Bronchial epithelial cell (primary cell): ENCODE data around the gene LAMA3. TPM values are rescaled to one million over a fixed set of nuclear protein-coding genes. Genes with fewer than 3 reads are reported as not detected.

Source experiments
- DNase-seq: peaks from one replicate; pipeline ENCODE4 v3.0.0-alpha.2; 2010; ENCODE audit warnings: low read depth
- FAIRE-seq: peaks from 2 replicates; lab custom pipeline; 2011; peaks lifted over from hg19 to GRCh38; lab: Jason Lieb, UNC
- H3K27me3 ChIP-seq: 2 replicates; pipeline ENCODE4 v1.5.1; 2011; ENCODE audit warnings: low read length; ENCODE audit not compliant: control insufficient read depth, insufficient read depth
- H3K36me3 ChIP-seq: 2 replicates; pipeline ENCODE4 v1.5.1; 2011; ENCODE audit warnings: low read length; ENCODE audit not compliant: control insufficient read depth, insufficient read depth
- H3K4me3 ChIP-seq: 2 replicates; pipeline ENCODE4 v1.5.1; 2011; ENCODE audit warnings: mild to moderate bottlenecking, low read depth, low read length, control low read depth
- CTCF ChIP-seq: IDR thresholded peaks from 2 replicates; pipeline ENCODE4 v1.5.1; 2011; ENCODE audit warnings: mild to moderate bottlenecking, moderate library complexity, low read length, control low read depth, inconsistent platforms; ENCODE audit not compliant: insufficient read depth, severe bottlenecking
- total RNA-seq: library from RNA; depleted of rRNA; stranded (reverse); fragments of >200 nt; gene quantifications from 2 replicates; pipeline ENCODE4 v1.2.1, GENCODE V29; 2014

LAMA3 gene
- total RNA-seq, 1 donor from 2014 or later = 531 TPM

GRCh38 chr18:23970161-23971096, 281.2 kb downstream of the LAMA3 start:
- no peak overlapping the region for H3K4me3 ChIP-seq
- H3K36me3 ChIP-seq = no peaks in the 10 kb centered on the region
- TF ChIP-seq CTCF = no peak
- FAIRE-seq (no peak), DNase-seq (no peak)
- no peaks in the 10 kb centered on the region for H3K27me3 ChIP-seq

- no peaks in the 10 kb centered on the region for H3K27me3 ChIP-seq
- no peak for FAIRE-seq
- TF ChIP-seq CTCF = no peak
- H3K36me3 ChIP-seq = no peaks in the 10 kb centered on the region
- H3K4me3 ChIP-seq = no peak overlapping the region
- no peak for DNase-seq
Observed at GRCh38 chr18:23971097-23971440, 281.8 kb downstream of the LAMA3 start.

DNA sequence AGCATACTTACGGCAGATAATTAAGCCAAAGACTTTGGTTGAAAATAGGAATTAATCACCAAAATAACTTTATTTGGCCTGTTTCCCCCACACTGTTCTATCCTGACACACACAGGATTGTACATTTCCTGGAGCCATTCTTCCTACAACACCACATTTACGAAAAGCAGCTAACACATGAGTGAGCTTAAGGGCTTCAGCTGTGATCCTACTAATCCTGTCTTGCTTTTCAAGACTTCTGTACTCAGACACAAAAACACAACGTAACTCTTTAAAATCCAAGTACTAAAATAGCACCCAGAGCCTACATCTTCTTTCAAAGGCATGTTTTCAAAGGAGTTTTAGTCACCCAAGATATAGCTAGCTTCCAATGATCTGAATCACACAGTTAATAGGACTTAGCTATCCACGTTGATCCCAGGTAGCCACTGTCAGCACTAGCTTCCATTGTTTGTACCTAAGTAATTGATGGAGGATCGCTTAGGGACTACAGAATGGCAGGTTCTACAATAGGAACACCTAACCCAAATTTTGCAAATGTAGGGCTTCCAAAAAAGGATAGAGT, 282.5 kb downstream of the LAMA3 start:
- DNase-seq = no peak
- Histone ChIP-seq H3K27me3 (no peaks in the 10 kb centered on the region), H3K4me3 (no peak overlapping the region), H3K36me3 (no peaks in the 10 kb centered on the region)
- FAIRE-seq = no peak
- TF ChIP-seq CTCF = no peak

- H3K27me3 ChIP-seq = no peaks in the 10 kb centered on the region
- FAIRE-seq = no peak
- no peak for DNase-seq
- H3K36me3 ChIP-seq = no peaks in the 10 kb centered on the region
- no peak overlapping the region for H3K4me3 ChIP-seq
- TF ChIP-seq CTCF = no peak
Observed at GRCh38 chr18:23972453-23972852, 283.2 kb downstream of the LAMA3 start.

DNA sequence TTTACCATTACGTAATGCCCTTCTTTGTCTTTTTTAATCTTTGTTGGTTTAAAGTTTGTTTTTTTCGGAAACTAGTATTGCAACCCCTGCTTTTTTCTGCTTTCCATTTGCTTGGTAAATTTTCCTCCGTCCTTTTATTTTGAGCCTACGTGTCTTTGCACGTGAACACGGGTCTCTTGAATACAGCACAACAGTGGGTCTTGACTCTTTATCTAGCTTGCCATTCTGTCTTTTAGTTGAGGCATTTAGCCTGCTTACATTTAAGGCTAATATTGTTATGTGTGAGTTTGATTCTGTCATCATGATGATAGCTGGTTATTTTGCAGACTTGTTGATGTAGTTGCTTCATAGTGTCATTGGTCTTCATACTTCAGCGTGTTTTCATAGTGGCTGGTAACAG, 287.9 kb downstream of the LAMA3 start:
- no peak for FAIRE-seq
- no peaks in the 10 kb centered on the region for H3K36me3 ChIP-seq

More for the DNA sequence above, 287.9 kb downstream of the LAMA3 start:
- no peaks in the 10 kb centered on the region for H3K27me3 ChIP-seq
- no peak overlapping the region for H3K4me3 ChIP-seq
- TF ChIP-seq CTCF = no peak
- no peak for DNase-seq
